Hematopoietic multipotent progenitor cell treated with erythropoietin and hydrocortisone succinate and interleukin-3 and kit ligand, for 6 days (in vitro differentiated cells): ENCODE data around the gene RPS4Y1.
A peak's percentile ranks its signal among the peaks of the same experiment; 100 is the strongest.
"Not testable (repeated sequence)": the region's sequence is repeated elsewhere in the genome, so short reads cannot be mapped to it uniquely, and the experiment has no call there.

ENCODE experiments used
- DNase-seq: peaks from one replicate; pipeline ENCODE4 v3.0.0-alpha.2; 2015

RPS4Y1 gene

DNA sequence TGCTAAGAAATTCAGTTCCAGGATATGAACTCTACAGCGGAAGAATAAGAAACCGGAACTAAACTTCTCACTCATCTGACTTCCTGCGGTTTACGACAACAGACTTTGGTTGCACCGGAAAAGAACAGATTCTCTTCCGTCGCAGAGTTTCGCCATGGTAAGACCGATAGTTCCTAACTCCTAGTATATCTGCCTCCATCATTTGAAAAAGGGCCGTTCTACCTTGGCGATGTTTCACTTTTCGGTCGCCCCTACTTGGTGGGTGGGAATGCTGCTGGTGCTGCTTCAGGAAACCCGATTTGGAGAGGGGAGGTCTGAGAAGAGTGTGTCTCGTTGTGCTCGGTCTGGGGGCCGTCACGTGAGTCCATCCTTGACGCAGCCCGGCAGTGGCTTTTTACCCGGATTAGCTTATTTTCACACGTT is at the start of gene RPS4Y1:
Gene RPS4Y1, plus strand, starts transcription at position 132 of the 423 bp plus-strand sequence. Its CDS starts 23 bp downstream, at position 155.
- peak; percentile 90 for DNase-seq

DNA sequence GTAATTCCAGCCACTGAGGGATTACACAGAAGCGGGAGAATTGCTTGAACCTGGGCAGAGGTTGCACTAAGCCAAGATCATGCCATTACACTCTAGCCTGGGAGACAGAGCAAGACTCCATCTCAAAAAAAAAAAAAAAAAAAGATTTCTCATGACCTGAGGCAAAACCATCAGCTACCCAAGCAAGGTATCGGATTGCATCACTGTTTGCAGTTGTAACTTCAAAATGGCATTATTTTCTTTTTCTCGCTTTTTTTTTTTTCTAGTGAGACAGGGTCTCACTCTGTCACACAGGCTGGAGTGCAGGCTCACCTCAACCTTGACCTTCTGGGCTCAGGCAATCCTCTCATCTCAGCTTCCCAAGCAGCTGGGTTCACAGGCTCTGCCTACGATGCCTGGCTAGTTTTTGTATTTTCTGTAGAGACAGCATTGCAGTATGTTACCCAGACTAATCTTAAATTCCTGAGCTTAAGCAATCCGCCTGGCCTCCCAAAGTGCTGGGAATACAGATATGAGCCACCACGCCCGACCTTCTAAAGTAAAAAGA is 44.4 kb upstream of the RPS4Y1 start:
- no peak for DNase-seq

DNA sequence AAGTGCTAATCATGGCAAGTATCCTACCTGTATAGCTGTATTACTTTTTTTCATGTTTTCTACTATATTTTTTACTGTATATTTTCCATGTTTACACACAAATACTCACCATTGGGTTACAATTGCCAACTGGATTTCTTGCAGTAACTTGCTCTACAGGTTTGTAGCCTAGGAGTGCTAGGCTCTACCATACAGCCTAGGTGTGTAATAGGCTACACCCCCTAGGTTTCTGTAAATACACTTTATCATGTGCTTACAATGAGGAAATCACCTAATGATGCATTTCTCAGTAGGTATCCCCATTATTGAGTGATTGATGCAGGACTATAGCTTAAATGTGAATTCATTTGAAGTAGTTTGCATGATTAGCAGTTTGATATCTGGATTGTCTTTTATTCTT is 43.4 kb upstream of the RPS4Y1 start:
- DNase-seq = no peak

DNA sequence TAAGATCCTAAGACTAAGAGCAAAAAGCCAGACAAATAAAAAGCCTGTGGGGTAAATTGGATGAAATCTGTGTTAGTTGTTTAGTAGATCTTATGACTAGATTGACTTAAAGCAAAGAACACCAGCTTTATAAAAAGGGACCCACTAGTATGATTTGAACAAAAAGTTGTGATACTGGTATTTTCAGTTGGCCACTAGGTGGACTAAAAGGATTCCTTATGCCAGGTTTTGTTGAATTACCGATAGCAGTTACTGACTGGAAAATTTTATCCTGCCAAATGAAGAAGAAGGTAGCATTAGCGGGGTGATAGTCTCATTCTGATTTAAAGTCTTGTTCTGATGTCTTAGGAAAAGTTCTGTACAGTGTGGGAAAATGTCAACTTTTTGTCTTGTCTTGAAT is 41.2 kb upstream of the RPS4Y1 start:
- DNase-seq = peak; percentile 46

DNA sequence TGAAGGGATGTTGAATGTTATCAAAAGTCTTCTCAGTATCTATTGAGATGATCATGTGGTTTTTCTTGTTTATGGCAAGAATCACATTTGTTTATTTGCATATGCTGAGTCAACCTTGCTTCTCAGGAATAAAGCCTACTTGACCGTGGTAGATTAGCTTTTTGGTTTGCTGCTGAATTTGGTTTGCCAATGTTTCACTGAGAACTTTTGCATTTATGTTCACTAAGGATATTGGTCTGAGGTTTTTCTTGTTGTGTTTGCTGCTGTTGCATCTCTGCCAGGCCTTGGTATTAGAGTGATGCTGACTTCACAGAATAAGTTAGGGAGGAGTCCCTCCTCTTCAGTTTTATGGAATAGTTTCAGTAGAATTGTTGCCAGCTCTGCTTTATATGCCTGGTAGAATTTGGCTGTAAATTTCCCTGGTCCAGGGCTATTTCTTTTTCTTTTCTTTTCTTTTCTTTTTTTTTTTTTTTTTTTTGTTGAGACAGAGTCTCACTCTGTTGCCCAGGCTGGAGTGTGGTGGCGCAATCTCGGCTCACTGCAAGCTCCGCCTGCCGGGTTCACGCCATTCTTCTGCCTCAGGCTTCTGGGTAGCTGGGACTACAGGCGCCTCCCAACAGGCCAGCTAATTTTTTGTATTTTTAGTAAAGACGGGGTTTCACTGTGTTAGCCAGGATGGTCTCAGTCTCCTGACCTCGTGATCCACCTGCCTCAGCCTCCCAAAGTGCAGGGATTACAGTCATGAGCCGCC is 24.1 kb upstream of the RPS4Y1 start:
- DNase-seq = not testable (repeated sequence)

DNA sequence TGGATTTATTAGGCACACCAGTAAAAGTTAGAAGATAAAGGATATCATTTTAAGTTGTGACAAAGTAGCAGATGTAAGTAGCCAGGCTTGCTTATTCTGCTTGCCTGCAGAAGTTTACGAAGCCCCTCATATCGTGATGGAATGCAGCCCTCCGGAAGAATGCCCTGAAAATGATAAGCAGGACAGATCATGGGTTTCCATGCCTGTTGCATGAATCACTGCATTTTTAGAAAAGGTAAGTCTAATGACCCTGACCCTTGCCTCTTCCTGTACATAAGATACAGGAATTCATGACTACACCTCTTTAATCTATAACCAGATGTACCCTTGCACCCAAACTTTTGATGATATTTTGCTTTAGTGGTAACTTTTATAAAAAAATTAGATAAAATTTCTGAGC is 16.9 kb upstream of the RPS4Y1 start:
- DNase-seq = no peak

DNA sequence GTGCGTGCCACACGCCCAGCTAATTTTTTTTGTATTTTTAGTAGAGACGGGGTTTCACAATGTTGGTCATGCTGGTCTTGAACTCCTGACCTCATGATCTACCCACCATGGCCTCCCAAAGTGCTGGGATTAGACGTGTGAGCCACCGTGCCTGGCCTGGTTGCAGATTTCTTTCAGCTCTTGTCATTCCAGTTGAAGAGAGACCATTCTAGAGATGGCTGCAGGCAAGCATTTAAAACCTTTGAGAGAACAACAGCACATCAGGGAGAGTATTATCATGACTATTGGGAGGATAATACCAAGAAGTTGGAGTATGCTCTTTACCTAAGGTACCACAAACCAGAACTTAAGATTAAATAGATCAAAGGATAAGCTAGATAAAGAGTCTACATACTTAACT is 12.9 kb upstream of the RPS4Y1 start:
- no peak for DNase-seq

DNA sequence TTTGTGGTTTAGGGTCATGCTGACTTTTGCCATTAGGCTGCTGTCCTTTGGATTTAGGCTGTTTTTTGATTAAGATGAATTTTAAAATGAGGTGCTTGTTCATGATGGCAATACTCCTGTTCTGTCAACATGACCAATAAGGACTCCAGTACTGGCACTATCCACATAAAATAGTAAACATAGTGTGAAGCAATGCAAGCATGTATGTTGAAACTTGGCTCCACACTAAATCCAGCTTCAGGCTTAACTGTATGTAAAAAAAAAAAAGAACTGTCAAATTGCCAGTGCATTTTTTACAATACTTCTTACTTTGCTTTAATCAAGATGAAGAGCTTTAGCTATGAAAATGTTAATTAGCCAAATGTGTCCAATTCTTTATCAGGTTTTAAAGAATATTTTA is 6.2 kb upstream of the RPS4Y1 start:
- DNase-seq = no peak

DNA sequence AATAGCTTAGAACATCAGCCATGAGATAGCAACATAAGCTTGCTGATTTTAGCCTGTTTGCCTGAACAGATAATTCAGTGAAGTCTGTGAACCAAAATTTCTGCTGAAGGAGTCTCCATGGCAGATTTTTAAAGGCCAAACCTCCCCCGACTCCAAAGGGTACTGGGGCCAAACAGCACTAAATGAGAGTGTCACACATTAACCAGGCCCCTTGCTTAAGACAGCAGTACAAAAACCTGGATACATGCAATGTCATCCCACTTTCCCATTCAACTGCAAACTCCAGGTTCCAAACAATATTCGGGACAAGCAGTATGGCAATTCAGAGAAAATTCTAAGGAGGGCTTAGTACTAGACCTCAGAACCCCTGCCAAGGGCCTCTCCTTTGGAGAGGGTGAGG is 4.3 kb upstream of the RPS4Y1 start:
- DNase-seq = no peak

DNA sequence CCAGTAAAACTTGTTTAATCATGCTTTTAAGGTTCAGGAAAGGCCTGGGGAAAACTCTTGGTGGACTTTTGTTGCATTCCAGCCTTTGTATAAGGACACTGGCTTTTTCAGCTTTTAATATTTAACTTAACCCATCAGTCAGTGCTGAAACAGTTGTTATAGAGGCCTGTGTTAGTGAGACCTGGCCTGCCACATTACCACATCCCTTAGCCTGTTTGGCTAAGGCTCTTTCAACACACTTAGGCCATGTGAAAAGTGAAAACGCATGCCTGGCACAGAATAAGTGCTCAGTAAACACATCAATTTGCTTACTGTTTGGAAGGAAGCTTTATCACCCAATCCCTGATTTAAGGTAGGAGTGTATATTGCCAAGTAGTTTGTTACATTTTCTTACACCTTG is 3.5 kb upstream of the RPS4Y1 start:
- DNase-seq = no peak

DNA sequence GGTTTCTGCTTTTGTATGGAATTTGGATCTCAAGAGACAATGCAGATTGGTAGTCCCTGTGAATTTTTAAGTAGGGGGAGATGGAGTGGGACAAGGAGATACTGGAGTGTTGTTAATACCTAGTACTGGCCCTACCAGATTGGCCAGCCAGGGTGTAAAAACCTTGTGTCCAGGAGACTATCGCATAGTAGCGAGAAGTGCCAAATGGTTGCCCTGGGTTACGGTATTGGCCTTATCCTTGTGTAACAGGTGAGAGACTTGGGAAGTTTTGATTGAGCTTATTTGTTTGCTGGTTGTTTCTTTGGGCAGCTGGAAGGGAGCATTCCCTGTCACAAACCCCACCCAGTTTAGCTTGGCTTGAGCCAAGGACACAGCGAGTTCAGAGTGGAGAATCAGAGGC is 5.4 kb downstream of the RPS4Y1 start:
- no peak for DNase-seq

DNA sequence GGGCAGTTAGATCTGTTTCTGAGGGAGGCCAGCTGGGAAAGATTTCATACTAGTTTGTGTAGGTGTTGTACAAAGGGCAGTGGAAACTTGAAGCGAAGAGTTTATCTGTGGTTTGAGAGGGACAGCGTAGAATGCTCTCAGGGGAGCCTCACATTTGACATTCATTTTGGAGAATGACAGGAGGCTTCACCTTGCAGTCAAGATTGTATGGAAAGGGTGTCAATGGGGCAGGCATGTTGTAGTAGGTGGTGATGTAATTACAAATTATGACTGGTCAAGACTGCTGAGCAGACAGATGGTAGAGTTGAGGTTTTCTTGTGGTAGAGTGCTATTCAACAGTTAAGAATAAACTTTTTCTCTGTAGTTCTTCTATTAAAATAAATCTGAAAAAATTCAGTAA is 7.0 kb downstream of the RPS4Y1 start:
- no peak for DNase-seq

DNA sequence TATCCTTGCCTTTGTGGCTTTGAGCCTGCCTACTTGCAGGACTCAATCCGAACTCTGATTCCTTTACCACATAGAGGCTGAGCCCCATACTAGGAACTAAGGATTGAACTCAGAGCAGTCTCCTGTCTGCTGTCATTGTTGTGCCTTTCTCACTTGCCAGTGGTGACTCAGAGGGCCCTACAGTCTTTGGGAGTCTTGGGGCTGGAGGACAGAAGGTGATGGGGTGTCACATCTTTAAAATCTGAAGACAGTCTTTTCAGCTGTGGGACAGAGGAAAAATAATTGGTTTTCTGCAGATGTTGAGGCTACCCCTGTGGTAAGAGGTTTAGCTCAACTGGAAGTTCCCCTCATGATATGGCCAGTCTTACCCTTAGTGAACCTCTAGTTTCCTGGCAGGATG is 8.0 kb downstream of the RPS4Y1 start:
- no peak for DNase-seq

DNA sequence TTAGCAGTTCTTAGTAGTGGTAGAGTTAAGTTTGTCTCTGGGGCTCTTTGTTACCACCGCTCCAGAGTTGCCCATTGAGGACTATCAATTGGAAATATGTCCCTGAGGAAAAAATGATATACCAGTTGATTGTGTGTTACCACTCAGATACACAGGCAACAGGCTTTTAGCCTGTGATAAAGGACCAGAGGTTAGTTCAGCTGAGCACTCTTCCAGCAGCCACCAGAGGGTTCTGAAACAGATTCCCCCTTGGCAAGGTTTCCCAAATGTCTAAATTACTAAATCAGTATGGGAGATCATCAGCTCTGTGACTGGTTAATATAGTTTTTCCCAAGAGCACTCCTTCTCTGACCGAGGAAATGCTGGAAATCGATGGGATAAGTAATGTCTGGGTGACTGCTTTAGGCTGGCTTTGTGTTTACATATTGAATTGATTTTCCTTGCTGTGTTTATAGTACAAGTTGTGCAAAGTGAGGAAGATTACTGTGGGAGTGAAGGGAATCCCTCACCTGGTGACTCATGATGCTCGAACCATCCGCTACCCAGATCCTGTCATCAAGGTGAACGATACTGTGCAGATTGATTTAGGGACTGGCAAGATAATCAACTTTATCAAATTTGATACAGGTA is 12.9 kb downstream of the RPS4Y1 start:
- no peak for DNase-seq

DNA sequence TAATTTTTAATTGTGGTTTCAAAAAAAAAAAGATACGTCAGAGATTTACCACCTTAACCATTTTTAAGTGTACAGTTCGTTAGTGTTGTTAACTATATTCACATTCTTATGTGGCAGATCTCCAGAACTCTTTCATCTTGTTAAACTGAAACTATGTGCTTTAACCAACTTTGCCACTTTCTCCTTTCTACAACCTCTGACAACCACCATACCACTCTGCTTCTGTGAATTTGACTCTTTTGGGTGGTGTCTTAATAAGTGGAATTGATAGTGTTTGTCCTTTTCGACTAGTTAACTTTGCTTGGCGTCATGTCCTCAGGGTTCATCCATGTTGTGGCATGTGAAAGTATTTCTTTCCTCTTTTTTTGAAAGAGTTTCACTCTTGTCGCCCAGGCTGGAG is 15.7 kb downstream of the RPS4Y1 start:
- DNase-seq = no peak

DNA sequence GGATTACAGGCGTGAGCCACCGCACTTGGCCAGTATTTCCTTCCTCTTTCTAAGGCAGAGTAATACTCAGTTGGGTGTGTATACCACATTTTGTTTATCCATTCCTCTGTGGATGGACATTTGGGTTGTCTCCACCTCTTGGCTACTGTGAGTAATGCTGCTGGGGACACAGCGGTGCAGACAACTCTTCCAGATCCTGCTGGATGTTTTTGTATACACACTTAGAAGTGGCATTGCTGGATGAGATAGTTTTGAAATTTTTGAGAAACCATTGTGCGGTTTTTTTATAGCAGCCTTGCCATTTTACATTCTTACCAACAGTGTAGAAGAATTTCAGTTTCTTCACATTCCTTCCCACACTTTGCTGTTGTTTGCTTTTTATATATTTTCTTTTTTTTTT is 16.3 kb downstream of the RPS4Y1 start:
- peak; percentile 57 for DNase-seq

DNA sequence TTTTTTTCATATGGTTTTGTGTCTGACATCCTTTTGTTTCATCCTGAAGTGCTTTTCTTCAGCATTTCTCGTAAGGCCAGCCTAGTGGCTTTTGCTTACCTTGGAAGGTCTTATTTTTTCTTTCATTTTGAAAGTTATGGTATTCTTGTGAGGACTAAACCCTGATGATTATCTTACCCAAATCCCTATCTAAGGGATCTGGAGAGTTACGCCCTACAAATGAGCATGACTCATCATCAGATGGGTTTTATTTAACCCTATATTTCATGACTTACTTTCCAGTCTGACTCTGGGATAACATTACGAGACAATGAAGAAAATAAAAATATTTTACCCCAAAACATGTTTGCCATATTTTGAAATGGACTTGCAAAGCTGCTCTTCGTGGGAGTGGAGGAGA is 18.4 kb downstream of the RPS4Y1 start:
- DNase-seq = no peak

DNA sequence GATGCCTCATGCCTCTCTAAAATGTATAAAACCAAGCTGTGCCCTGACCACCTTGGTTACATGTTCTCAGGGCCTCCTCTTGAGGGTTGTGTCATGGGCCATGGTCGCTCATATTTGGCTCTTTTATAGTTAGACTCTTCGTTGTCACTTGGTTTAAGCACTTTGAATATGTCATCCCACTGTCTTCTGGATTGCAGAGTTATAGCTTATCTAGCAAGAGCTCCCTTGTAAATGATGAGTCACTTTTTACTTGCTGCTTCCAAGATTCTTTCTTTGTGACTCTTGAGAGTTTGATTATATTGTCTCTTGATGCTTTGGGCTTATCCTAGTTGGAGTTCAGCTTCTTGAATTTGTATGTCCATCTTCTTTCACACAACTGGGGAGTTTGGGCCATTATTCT is 19.1 kb downstream of the RPS4Y1 start:
- peak; percentile 57 for DNase-seq

DNA sequence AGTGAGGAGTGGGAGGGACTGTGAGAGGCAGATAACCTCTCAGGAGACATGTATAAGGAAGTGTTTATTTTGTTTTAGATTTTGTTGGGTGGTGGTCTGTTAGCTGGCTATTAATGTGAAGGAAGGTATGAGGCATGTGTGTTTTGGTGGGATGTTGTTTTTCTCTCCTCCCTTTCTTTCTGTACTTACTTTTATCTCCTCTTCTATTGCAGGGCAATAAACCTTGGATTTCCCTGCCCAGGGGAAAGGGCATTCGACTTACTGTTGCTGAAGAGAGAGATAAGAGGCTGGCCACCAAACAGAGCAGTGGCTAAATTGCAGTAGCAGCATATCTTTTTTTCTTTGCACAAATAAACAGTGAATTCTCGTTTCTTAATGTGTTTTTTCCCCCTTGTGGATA is 25.2 kb downstream of the RPS4Y1 start:
- DNase-seq = no peak

DNA sequence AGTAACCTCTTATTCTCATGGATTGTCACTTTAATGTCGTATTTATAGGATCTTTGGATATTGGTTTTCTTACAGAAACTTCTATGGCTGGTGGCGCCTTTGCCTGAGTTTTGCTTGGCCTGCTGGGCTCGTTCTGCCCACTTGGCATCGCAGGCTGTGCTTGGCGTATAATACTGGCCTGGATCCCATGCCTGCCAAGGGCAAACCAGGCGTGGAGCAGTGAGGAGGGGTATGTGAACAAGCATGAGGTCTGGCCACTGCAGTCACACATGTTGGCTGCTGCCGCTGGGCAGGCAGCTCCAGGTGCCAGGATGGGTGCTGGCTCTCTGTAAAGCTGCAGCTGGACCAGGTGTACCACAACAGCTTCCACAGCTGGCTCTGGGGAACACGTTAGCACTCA is 26.1 kb downstream of the RPS4Y1 start:
- no peak for DNase-seq

DNA sequence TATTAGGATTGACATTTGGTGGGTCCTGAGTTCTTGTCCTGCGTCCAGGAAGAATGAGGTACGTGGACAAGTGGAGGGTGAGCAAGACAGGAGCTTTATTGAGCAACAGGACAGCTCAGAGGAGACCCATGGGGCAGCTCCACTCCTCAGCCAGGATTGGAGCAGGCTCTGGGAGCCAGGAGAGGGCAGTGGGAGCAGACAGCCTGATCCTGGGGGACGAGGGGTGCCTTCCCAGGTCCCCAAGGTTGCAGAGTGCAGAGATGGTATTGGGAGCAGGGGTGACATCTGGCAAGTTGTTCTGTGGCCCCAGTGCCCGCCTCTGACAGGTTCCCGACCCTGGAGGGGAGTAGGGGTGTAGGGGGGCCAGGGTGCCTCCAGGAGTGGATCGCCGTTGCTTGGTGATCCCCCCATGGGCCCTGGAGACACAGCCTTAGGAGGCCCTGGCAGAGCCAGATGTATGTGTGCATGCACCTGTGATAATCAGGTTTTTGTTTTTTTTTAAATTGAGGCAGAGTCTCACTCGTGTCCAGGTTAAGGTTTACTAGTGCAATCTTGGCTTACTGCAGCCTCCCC is 26.7 kb downstream of the RPS4Y1 start:
- DNase-seq = no peak

DNA sequence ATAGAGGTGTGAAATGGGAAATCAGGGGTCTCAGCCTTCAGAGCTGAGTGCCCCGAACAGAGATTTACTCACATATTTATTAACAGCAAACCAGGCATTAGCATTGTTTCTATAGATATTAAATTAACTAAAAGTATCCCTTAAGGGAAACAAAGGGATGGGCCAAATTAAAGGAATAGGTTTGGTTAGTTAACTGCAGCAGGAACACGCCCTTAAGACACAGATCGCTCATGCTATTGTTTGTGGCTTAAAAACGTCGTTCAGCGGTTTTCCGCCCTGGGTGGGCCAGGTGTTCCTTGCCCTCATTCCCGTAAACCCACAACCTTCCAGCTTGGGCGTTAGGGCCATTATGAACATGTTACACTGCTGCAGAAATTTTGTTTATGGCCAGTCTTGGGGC is 30.8 kb downstream of the RPS4Y1 start:
- not testable (repeated sequence) for DNase-seq

DNA sequence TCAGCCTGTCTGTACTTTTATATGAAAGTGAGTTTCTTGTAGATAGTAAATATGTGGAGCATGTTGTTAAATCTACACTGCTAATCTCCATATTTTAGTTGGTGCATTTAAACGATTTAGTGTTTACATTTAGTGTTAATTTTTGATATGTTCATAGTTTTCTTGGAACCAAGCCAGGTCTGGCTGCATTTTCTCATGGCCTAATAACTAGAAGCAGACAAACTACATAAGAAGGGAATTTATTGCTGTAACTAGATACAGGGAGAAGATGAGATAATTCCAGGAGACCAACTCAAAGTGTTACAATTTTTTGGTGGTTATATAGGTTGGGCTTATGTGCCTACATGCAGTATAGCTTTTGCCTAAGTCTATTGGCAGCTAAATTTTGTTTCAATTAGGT is 32.8 kb downstream of the RPS4Y1 start:
- no peak for DNase-seq

DNA sequence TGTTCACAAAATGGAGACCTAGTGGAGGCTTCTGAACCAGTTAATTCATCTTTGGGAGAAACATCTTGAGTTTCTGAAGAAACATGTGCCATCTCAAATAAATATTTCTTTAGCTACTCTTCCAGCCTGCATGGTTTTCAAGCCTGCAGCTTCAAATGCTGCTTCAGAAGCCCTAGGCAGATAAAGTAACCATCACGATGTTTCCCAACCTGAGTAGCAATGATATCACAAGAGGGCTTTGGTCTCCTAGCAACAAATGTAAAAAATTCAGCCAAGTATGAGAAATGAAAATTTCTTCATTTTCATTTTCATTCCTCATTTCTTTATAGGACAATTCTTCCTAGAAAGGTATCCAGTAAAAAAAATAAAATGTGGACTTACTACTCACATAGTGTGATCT is 42.2 kb downstream of the RPS4Y1 start:
- peak; percentile 35 for DNase-seq
